GM06990 (cell line): ENCODE measurements around the gene MPP3.

Source experiments
- DNase-seq: peaks from one replicate; pipeline ENCODE4 v3.0.0-alpha.2; 2011; ENCODE audit not compliant: insufficient read length; ENCODE audit errors: extremely low read depth
- H3K27me3 ChIP-seq: replicated peaks from 2 replicates; pipeline ENCODE4 v1.6.0; 2011; ENCODE audit warnings: low read length; ENCODE audit not compliant: control insufficient read depth, insufficient read depth
- H3K36me3 ChIP-seq: 2 replicates; pipeline ENCODE4 v1.5.1; 2011; ENCODE audit warnings: low read length; ENCODE audit not compliant: control insufficient read depth, insufficient read depth
- H3K4me3 ChIP-seq: replicated peaks from 2 replicates; pipeline ENCODE4 v1.5.1; 2011; ENCODE audit warnings: low read depth, mild to moderate bottlenecking, control low read depth, low read length
- CTCF ChIP-seq: IDR thresholded peaks from 2 replicates; pipeline ENCODE4 v1.5.1; 2011; ENCODE audit warnings: low read length, control low read depth, mild to moderate bottlenecking, inconsistent platforms; ENCODE audit not compliant: insufficient read depth, poor library complexity, severe bottlenecking

Gene MPP3

GRCh38 chr17:43878260-43879175 is 45.6 kb upstream of the MPP3 start:
- no peaks in the 10 kb centered on the region; the same call in 1 of the 2 replicates for H3K27me3 ChIP-seq
- peak; percentile 99 for TF ChIP-seq CTCF
- H3K4me3 ChIP-seq = no peak overlapping the region
- peak; percentile 61 for DNase-seq
- no peaks in the 10 kb centered on the region for H3K36me3 ChIP-seq

GRCh38 chr17:43877451-43878155 is 44.7 kb upstream of the MPP3 start:
- no peak overlapping the region for H3K4me3 ChIP-seq
- no peak for TF ChIP-seq CTCF
- no peak for DNase-seq
- no peaks in the 10 kb centered on the region for H3K36me3 ChIP-seq
- H3K27me3 ChIP-seq = no peaks in the 10 kb centered on the region; the same call in 1 of the 2 replicates

- no peak for TF ChIP-seq CTCF
- Histone ChIP-seq H3K27me3 (no peaks in the 10 kb centered on the region; the same call in 1 of the 2 replicates), H3K36me3 (no peaks in the 10 kb centered on the region), H3K4me3 (no peak overlapping the region)
- no peak for DNase-seq
Observed at GRCh38 chr17:43877031-43877430, 44.1 kb upstream of the MPP3 start.

GRCh38 chr17:43875476-43876147 is 42.7 kb upstream of the MPP3 start:
- no peaks in the 10 kb centered on the region; the same call in 1 of the 2 replicates for H3K27me3 ChIP-seq
- no peak for TF ChIP-seq CTCF
- H3K4me3 ChIP-seq = no peak overlapping the region
- H3K36me3 ChIP-seq = no peaks in the 10 kb centered on the region
- DNase-seq = no peak

- Histone ChIP-seq H3K27me3 (no peaks in the 10 kb centered on the region; the same call in 1 of the 2 replicates), H3K36me3 (no peaks in the 10 kb centered on the region), H3K4me3 (no peak overlapping the region)
- DNase-seq = no peak
- no peak for TF ChIP-seq CTCF
Observed at GRCh38 chr17:43874293-43874692, 41.3 kb upstream of the MPP3 start.
